ENCODE results near the gene ACAP2.

ACAP2 gene

GRCh38 chr3:195352895-195353488, 89.8 kb downstream of the ACAP2 start:
- TF ChIP-seq, protein P1, sequence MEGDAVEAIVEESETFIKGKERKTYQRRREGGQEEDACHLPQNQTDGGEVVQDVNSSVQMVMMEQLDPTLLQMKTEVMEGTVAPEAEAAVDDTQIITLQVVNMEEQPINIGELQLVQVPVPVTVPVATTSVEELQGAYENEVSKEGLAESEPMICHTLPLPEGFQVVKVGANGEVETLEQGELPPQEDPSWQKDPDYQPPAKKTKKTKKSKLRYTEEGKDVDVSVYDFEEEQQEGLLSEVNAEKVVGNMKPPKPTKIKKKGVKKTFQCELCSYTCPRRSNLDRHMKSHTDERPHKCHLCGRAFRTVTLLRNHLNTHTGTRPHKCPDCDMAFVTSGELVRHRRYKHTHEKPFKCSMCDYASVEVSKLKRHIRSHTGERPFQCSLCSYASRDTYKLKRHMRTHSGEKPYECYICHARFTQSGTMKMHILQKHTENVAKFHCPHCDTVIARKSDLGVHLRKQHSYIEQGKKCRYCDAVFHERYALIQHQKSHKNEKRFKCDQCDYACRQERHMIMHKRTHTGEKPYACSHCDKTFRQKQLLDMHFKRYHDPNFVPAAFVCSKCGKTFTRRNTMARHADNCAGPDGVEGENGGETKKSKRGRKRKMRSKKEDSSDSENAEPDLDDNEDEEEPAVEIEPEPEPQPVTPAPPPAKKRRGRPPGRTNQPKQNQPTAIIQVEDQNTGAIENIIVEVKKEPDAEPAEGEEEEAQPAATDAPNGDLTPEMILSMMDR (IDR thresholded peaks at IDR 0.05; ENCODE audit: insufficient read depth, missing control alignments), result no peak
- DNase-seq (ENCODE audit: insufficient read length, low spot score) (no peak), FAIRE-seq (no peak)

DNA sequence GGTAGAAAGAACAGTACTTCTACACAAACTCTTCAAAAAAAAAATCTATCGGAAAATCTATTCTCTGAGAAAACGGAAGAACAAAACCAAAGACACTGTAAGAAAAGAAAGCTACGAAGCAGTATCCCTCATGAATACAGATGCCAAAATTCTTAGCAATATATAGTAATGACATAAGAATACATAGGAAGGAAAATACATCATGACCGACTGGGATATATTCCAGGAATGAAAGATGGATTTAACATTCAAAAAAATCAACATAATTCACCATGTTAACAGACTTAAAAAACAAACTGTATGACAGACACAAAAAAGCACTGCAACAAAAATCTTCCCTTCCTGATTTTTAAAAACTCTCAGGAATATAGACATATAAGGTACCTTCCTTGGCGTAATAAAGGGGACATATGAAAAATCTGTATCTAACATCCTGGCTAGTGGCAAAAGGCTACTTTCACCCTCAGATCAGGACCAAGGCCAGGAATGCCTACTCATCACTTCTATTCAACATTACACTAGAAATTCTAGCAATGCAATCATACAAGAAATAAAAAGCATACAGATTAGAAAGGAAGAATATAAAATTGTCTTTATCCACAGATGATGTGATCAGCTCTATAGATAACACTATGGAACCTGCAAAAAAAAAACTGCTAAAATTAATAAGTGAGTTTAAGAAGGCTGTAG, 94.2 kb downstream of the ACAP2 start:
- DNase-seq (ENCODE audit: insufficient read length, low spot score) (no peak), FAIRE-seq (peak; percentile 44)
- TF ChIP-seq, protein P1 (IDR thresholded peaks at IDR 0.05; ENCODE audit: insufficient read depth, missing control alignments), result no peak

DNA sequence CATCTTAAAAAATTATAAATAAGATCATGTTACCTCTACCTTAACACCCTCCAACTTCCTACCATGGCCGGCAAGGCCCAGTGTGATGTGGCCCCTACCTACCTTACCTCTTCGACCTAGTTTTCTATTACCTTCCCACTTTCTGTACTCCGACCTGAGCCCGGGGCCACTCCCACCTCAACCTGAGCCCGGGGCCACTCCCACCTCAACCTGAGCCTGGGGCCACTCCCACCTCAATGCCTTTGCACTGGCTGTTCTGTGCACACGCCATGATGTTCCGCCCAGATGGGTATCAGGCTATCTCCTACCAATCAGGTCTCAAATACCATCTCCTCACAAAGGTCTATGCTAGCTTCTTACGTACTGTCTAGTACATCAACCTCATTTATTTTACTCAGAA, 105.1 kb downstream of the ACAP2 start:
- TF ChIP-seq, protein P1 (IDR thresholded peaks at IDR 0.05; ENCODE audit: insufficient read depth, missing control alignments), result no peak
- DNase-seq (ENCODE audit: insufficient read length, low spot score), result no peak
- no peak for FAIRE-seq

DNA sequence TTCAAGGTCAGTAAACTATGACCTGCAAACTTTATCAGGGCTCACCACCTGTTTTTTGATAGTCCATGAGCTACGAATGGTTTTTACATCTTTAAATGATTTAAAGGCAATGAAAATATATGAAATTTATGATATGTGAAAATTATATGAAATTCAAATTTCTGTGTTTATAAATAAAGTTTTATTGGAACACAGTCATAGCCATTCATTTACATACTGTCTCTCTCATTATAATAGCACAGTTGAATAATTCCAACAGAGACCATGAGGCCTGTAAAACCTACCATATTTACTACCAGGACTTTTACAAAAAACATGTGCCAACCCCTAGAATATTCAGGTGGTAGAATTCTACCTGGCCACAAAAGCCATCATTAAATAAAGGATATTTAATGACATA, 107.9 kb downstream of the ACAP2 start:
- FAIRE-seq, result no peak

DNA sequence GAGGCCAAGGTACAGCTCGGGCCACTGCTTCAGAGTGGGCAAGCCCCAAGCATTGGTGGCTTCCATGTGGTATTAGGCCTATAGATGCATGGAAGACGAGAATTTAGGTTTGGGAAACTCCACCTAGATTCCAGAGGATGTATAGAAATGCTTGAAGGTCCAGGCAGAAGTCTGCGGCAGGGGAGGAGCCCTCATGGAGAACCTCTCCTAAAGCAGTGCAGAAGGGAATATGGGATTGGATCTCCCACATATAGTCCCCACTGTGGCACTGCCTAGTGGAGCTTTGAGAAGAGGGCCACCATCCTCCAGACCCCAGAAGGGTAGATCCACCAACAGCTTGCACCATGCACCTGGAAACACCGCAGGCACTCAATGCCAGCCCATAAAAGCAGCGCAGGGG, 123.8 kb downstream of the ACAP2 start:
- no peak for DNase-seq (ENCODE audit: insufficient read length, low spot score)
- FAIRE-seq, result no peak
- TF ChIP-seq, protein P1 (IDR thresholded peaks at IDR 0.05; ENCODE audit: insufficient read depth, missing control alignments), result no peak

More for the DNA sequence above, 107.9 kb downstream of the ACAP2 start:
- no peak for DNase-seq (ENCODE audit: insufficient read length, low spot score)
- TF ChIP-seq, protein P1 (IDR thresholded peaks at IDR 0.05; ENCODE audit: insufficient read depth, missing control alignments), result no peak

DNA sequence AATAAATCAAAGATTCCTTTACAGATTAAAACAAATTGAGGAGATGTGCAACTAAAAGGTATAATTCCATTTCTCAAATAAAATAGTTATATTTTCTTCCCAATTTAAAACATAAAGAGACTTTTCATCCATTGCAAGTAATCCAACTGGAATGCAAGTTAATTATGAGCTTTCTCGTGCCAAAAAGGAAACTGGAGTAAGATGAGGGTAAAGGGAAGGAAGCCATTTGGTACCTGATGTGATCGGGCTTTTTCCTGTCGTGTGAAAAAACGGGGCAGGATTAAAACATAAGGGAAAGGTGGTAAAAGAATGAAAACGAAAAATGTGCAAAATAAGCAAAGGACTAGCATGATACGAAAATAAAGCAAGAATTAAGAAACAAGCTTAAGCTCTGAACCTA, 130.1 kb downstream of the ACAP2 start:
- no peak for FAIRE-seq
- TF ChIP-seq, protein P1 (IDR thresholded peaks at IDR 0.05; ENCODE audit: insufficient read depth, missing control alignments), result no peak

DNA sequence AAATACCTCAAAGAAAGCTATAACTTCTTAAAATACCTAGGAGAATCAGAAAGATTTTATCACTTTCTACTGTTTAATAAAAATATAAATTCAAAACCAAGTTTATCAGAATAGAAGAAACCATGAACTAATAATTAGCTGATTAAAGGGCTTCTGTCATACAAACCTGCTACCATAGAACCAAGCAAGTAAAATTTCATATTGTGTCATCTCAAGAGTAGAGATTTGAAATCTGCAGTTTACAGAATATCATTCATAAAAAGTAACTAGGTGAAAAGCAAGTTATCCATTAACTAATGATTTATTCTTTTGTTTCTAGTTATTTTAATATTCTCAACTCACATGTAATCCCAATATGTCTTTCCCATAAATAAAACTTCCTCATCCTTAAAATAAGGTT, 135.1 kb downstream of the ACAP2 start:
- TF ChIP-seq, protein P1 (IDR thresholded peaks at IDR 0.05; ENCODE audit: insufficient read depth, missing control alignments), result no peak
- FAIRE-seq, result no peak
- no peak for DNase-seq (ENCODE audit: insufficient read length, low spot score)

More for the DNA sequence above, 130.1 kb downstream of the ACAP2 start:
- no peak for DNase-seq (ENCODE audit: insufficient read length, low spot score)

Measured in D721Med (cell line).